ENCODE results near the gene EMILIN1. TPM values are rescaled to one million over a fixed set of nuclear protein-coding genes. Genes with fewer than 3 reads are reported as not detected.

The EMILIN1 gene
- total RNA-seq, 1 experiment from 2014 or later: 0.19 TPM

DNA sequence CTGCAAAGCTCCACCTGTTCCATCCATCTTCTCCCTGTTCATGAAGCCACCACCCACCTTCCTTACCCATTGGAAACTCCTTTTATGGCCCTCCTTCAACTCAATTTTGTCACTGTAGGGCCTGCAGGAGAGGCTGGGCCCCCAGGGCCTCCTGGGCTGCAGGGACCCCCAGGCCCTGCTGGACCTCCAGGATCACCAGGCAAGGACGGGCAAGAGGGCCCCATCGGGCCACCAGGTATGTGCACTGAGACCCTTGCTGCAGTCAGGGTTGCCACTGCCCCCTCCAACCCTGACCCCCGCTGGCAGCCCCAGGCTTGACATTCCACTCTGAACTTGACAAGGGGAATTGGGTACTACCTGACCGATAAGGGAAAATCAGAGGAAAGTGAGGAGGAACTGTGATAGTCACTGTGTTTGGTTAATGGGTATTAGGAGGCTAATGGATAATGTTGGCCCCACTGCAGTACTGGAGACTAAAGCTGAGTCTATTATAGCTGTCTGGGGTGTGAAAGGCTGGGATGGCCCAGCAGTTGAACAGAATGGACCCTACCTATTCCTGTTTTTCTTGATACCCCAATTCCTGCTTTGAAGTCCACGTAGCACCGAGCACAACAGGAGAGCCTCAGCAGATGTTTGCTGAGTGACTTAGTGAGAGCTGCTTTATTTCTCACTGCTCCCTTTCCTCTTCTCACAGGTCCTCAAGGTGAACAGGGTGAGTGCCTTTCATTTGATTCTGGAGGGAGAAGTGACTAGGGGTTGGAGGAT is 6.1 kb downstream of the EMILIN1 start:
- Mint-ChIP-seq H3K4me1 (ENCODE audit: low read depth, unreplicated experiment) (peaks cover 20% of the 10 kb centered on the region), H3K4me3 (ENCODE audit: low read depth, unreplicated experiment) (peak overlapping the region; percentile 82), H3K36me3 (ENCODE audit: insufficient read depth, unreplicated experiment) (peaks cover 25% of the 10 kb centered on the region), H3K9me3 (ENCODE audit: low read depth, unreplicated experiment) (no peaks in the 10 kb centered on the region), H3K27ac (ENCODE audit: unreplicated experiment) (no peak overlapping the region), H3K27me3 (ENCODE audit: unreplicated experiment) (no peaks in the 10 kb centered on the region)
- CTCF ChIA-PET: interaction anchor here (0.6 to 1.4 kb wide), 2 partner anchors 13 to 209 kb away, joined by 4 read pairs; no protein-coding TSS in a partner anchor
- intact Hi-C loops (cut with micrococcal nuclease; ENCODE audit: unreplicated experiment): no loop called here
- DNase-seq: no peak
- BruUV-seq (replicated peaks): no TSS peak
- TF ChIP-seq, protein P1, sequence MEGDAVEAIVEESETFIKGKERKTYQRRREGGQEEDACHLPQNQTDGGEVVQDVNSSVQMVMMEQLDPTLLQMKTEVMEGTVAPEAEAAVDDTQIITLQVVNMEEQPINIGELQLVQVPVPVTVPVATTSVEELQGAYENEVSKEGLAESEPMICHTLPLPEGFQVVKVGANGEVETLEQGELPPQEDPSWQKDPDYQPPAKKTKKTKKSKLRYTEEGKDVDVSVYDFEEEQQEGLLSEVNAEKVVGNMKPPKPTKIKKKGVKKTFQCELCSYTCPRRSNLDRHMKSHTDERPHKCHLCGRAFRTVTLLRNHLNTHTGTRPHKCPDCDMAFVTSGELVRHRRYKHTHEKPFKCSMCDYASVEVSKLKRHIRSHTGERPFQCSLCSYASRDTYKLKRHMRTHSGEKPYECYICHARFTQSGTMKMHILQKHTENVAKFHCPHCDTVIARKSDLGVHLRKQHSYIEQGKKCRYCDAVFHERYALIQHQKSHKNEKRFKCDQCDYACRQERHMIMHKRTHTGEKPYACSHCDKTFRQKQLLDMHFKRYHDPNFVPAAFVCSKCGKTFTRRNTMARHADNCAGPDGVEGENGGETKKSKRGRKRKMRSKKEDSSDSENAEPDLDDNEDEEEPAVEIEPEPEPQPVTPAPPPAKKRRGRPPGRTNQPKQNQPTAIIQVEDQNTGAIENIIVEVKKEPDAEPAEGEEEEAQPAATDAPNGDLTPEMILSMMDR (IDR thresholded peaks at IDR 0.05; ENCODE audit: unreplicated experiment): no peak

- Mint-ChIP-seq H3K9me3 (ENCODE audit: low read depth, unreplicated experiment) (no peaks in the 10 kb centered on the region), H3K27me3 (ENCODE audit: unreplicated experiment) (no peaks in the 10 kb centered on the region), H3K36me3 (ENCODE audit: insufficient read depth, unreplicated experiment) (peaks cover 25% of the 10 kb centered on the region), H3K4me3 (ENCODE audit: low read depth, unreplicated experiment) (peak overlapping the region; percentile 82), H3K27ac (ENCODE audit: unreplicated experiment) (no peak overlapping the region), H3K4me1 (ENCODE audit: low read depth, unreplicated experiment) (peaks cover 20% of the 10 kb centered on the region)
- no TSS peak for BruUV-seq (replicated peaks)
- CTCF ChIA-PET: interaction anchor here (1.0 to 2.7 kb wide), 2 partner anchors 123 to 239 kb away, joined by 3 to 10 read pairs; no protein-coding TSS in a partner anchor
- intact Hi-C loops (cut with micrococcal nuclease; ENCODE audit: unreplicated experiment): no loop called here
- no peak for DNase-seq
- TF ChIP-seq, protein P1 (IDR thresholded peaks at IDR 0.05; ENCODE audit: unreplicated experiment): no peak
Observed at GRCh38 chr2:27085062-27085672, 6.8 kb downstream of the EMILIN1 start.

DNA sequence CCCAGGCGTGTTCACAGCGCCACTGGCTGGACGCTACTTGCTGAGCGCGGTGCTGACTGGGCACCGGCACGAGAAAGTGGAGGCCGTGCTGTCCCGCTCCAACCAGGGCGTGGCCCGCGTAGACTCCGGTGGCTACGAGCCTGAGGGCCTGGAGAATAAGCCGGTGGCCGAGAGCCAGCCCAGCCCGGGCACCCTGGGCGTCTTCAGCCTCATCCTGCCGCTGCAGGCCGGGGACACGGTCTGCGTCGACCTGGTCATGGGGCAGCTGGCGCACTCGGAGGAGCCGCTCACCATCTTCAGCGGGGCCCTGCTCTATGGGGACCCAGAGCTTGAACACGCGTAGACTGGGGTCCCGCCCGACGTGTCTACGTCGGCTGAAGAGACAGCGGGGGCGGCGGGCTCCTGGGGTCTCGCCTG is 7.3 kb downstream of the EMILIN1 start:
- intact Hi-C loops (cut with micrococcal nuclease; ENCODE audit: unreplicated experiment): no loop called here
- BruUV-seq (replicated peaks): no TSS peak
- no peaks in the 10 kb centered on the region for H3K9me3 Mint-ChIP-seq (ENCODE audit: low read depth, unreplicated experiment)
- peak; percentile 61 for DNase-seq
- no peak overlapping the region for H3K27ac Mint-ChIP-seq (ENCODE audit: unreplicated experiment)
- CTCF ChIA-PET: interaction anchor here (1.0 to 2.7 kb wide), 2 partner anchors 124 to 239 kb away, joined by 3 to 10 read pairs; no protein-coding TSS in a partner anchor
- peaks cover 17% of the 10 kb centered on the region for H3K4me1 Mint-ChIP-seq (ENCODE audit: low read depth, unreplicated experiment)
- peak overlapping the region; percentile 82 for H3K4me3 Mint-ChIP-seq (ENCODE audit: low read depth, unreplicated experiment)
- H3K27me3 Mint-ChIP-seq (ENCODE audit: unreplicated experiment): no peaks in the 10 kb centered on the region
- TF ChIP-seq, protein P1 (IDR thresholded peaks at IDR 0.05; ENCODE audit: unreplicated experiment): no peak
- H3K36me3 Mint-ChIP-seq (ENCODE audit: insufficient read depth, unreplicated experiment): peaks cover 25% of the 10 kb centered on the region

DNA sequence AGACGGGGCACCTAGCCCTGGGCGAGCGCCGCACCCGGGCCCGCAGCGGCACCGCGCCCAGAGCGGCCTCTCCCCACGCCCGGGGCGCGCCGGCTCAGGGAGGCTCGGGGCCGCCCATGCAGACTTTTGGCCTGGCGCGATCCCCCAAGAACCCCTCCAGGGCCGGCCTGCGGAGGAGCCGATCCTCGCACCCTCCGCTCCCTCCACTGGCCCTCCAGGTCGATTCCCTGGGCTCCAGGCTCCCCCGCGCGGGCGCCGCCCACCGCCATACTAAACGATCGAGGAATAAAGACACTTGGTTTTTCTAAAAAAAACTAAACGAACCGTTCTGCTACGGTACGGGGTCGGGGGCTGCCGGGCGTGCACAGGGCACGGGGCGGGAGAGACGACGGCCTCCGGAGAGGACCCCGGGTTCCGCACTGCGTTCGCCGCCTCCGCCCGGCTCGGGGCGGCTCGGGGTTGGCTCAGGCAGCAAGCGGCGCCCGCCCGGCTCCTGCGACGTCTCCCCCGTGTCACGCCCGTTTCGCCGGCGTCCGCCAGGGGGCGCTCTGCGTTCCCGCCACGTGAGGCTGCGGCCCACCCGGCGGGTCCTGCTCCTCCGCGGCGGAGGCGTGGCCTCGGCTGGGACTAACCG is 7.8 kb downstream of the EMILIN1 start:
- H3K36me3 Mint-ChIP-seq (ENCODE audit: insufficient read depth, unreplicated experiment): peaks cover 25% of the 10 kb centered on the region
- intact Hi-C loops (cut with micrococcal nuclease; ENCODE audit: unreplicated experiment): no loop called here
- no peaks in the 10 kb centered on the region for H3K9me3 Mint-ChIP-seq (ENCODE audit: low read depth, unreplicated experiment)
- H3K27ac Mint-ChIP-seq (ENCODE audit: unreplicated experiment): peak overlapping the region; percentile 44
- H3K27me3 Mint-ChIP-seq (ENCODE audit: unreplicated experiment): no peaks in the 10 kb centered on the region
- TF ChIP-seq, protein P1 (IDR thresholded peaks at IDR 0.05; ENCODE audit: unreplicated experiment): peak; percentile 93
- BruUV-seq (replicated peaks): no TSS peak
- H3K4me3 Mint-ChIP-seq (ENCODE audit: low read depth, unreplicated experiment): peak overlapping the region; percentile 82
- CTCF ChIA-PET: interaction anchor here (1.0 to 2.7 kb wide), 6 partner anchors 69 to 240 kb away, joined by 3 to 10 read pairs (median 4); partner anchors contain the start of gene CAD
- H3K4me1 Mint-ChIP-seq (ENCODE audit: low read depth, unreplicated experiment): peaks cover 12% of the 10 kb centered on the region
- DNase-seq: peak; percentile 98
